Sigmoid colon (tissue), 4 donors: ENCODE measurements around the gene KCNG2.

Source experiments
- EP300 ChIP-seq, 4 donors: sonication (generic); formaldehyde crosslinking; IDR thresholded peaks; one replicate each; pipeline ENCODE4 v1.6.1; 2017; ENCODE audit warnings: antibody characterized with exemption in 4 of 4
- POLR2A ChIP-seq, 2 donors: fragments of 450-650 bp; IDR thresholded peaks; one replicate each; pipeline ENCODE4 v1.6.1; 2016; ENCODE audit warnings: antibody characterized with exemption in 2 of 2, mild to moderate bottlenecking in 2 of 2, moderate library complexity in 2 of 2

DNA sequence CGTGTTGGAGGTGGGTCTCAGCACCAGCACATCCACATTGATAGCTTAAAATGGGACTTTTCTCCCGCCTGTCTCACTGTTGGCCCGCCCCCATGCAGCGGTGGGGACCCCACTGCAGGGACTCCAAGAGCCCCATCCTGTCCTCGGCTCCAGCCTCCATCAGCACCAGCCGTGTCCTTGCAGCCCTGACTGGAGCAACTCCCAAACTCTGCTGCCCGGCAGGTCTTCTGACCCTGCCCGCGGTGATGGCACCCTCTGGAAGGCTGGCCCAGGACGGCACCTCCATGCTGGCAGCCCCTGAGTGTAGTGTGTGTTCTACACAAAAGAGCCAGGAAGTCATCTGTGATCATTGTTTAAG lies 41.6 kb upstream of the KCNG2 start:
- TF ChIP-seq POLR2A (IDR thresholded peaks at IDR 0.05) (no peak), EP300 (IDR thresholded peaks at IDR 0.05) (no peak)
